Progenitor cell of endocrine pancreas (in vitro differentiated cells): ENCODE data around the gene ADAMTS18. TPM values are rescaled to one million over a fixed set of nuclear protein-coding genes. Genes with fewer than 3 reads are reported as not detected.
"Not testable (repeated sequence)": the region's sequence is repeated elsewhere in the genome, so short reads cannot be mapped to it uniquely, and the experiment has no call there.

Experiments used
- DNase-seq: peaks from one replicate; pipeline ENCODE4 v3.0.0; 2021; ENCODE audit warnings: low spot score; ENCODE audit not compliant: unreplicated experiment
- H3K27ac Mint-ChIP-seq: 2 replicates; pipeline ENCODE4 v1.8.0; 2021; ENCODE audit warnings: mild to moderate bottlenecking, moderate library complexity, mixed read lengths
- H3K27me3 Mint-ChIP-seq: 2 replicates; pipeline ENCODE4 v1.8.0; 2021; ENCODE audit warnings: mixed read lengths
- H3K36me3 Mint-ChIP-seq: 2 replicates; pipeline ENCODE4 v1.8.0; 2022; ENCODE audit warnings: mixed read lengths; ENCODE audit not compliant: insufficient read depth
- H3K4me1 Mint-ChIP-seq: 2 replicates; pipeline ENCODE4 v1.8.0; 2021; ENCODE audit warnings: low read depth, mixed read lengths
- H3K4me3 Mint-ChIP-seq: 2 replicates; pipeline ENCODE4 v1.8.0; 2021; ENCODE audit warnings: low read depth, mild to moderate bottlenecking, moderate library complexity, mixed read lengths
- H3K9me3 Mint-ChIP-seq: 2 replicates; pipeline ENCODE4 v1.8.0; 2021; ENCODE audit warnings: low read depth, mixed read lengths
- total RNA-seq: library from RNA; stranded (reverse); gene quantifications from 2 replicates; pipeline ENCODE4 v1.2.1, GENCODE V29; 2021
- TF ChIP-seq, protein P1 (sequence below): fragments of 200-600 bp; sonication (generic); IDR thresholded peaks from one replicate; pipeline ENCODE4 v1.5.0; 2021; ENCODE audit warnings: antibody characterized with exemption, mild to moderate bottlenecking; ENCODE audit not compliant: unreplicated experiment

The ADAMTS18 gene
- total RNA-seq, 1 donor from 2014 or later: 5.8 TPM

DNA sequence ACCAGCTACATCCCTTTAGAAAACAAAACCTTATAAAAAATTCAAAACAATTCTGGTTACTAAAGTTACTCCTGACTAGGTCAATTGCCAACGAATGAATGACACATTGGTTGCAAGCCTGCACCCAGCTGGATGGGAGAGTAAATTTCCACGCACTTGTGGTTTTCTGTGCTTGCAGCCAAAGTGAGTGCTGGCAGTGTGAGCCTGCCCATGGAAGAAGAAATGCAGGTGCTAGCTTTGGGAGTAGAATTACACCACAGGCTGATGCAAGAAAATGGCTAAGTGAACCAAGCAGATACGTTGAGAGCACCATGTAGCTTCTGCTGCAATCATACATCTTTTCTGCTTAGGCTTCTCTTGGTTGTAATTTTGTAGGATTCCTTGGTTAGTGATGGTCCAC is 161.0 kb downstream of the ADAMTS18 start:
- peaks cover 8% of the 10 kb centered on the region for H3K9me3 Mint-ChIP-seq
- H3K27ac Mint-ChIP-seq: no peak overlapping the region
- DNase-seq: no peak

DNA sequence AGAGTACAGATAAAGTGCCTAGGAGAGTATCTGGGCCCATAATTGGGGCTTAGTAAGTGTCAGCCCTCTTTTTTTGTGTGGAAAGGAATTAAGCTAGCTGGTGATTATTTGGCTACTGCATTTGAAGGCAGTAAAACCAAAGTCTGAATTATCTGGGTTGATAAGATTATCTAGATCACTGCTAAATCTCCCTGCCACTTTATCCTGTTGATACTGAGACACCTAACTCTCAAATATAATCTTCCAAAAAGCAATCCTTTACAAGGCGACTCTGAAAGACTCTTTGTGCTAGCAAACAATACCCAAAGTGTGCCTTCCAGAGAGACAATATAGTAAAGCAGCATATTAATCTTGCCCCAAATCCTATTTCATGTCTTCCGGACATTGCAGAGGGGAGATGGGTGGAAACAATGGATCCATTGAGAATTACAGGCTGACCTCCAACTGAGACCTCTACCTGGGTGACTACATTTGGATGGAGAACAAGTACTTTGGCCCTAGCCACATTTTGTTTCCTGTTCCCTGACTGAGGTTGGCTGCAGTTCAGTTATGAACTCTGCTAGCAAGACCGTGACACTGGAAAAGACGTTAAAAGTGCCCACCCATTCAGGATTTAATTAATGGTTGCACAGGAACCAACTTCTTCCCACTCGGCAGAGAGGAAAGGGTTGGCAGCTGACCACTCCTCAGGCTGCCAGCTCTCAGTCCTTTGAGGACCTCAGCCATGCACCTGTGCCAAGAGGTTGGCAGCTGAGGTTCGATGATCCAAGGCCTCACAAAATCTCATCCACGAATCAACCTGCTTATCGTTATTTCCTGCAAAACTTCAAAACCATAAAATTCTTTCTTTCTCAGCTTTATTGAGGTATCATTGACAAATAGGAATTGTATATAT is 163.1 kb downstream of the ADAMTS18 start:
- TF ChIP-seq, protein P1, sequence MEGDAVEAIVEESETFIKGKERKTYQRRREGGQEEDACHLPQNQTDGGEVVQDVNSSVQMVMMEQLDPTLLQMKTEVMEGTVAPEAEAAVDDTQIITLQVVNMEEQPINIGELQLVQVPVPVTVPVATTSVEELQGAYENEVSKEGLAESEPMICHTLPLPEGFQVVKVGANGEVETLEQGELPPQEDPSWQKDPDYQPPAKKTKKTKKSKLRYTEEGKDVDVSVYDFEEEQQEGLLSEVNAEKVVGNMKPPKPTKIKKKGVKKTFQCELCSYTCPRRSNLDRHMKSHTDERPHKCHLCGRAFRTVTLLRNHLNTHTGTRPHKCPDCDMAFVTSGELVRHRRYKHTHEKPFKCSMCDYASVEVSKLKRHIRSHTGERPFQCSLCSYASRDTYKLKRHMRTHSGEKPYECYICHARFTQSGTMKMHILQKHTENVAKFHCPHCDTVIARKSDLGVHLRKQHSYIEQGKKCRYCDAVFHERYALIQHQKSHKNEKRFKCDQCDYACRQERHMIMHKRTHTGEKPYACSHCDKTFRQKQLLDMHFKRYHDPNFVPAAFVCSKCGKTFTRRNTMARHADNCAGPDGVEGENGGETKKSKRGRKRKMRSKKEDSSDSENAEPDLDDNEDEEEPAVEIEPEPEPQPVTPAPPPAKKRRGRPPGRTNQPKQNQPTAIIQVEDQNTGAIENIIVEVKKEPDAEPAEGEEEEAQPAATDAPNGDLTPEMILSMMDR: no peak
- Mint-ChIP-seq H3K4me1 (peaks cover 11% of the 10 kb centered on the region), H3K27ac (no peak overlapping the region), H3K27me3 (peaks cover 7% of the 10 kb centered on the region), H3K36me3 (peaks cover under 1% of the 10 kb centered on the region), H3K9me3 (peaks cover 12% of the 10 kb centered on the region), H3K4me3 (no peak overlapping the region)
- no peak for DNase-seq

More for the DNA sequence above, 161.0 kb downstream of the ADAMTS18 start:
- peaks cover 3% of the 10 kb centered on the region for H3K27me3 Mint-ChIP-seq
- TF ChIP-seq, protein P1: no peak
- no peaks in the 10 kb centered on the region for H3K36me3 Mint-ChIP-seq
- no peak overlapping the region for H3K4me3 Mint-ChIP-seq
- H3K4me1 Mint-ChIP-seq: peaks cover 12% of the 10 kb centered on the region

DNA sequence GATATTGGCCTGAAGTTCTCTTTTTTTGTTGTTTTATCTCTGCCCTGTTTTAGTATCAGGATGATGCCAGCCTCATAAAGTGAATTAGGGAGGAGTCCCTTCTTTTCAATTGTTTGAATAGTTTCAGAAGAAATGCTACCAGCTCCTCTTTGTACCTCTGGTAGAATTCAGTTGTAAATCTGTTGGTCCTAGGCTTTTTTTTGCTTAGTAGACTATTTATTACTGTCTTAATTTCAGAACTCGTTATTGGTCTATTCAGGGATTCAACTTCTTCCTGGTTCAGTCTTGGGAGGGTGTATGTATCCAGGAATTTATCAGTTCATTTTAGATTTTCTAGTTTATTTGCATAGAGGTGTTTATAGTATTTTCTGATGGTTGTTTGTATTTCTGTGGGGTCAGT is 168.6 kb downstream of the ADAMTS18 start:
- H3K27me3 Mint-ChIP-seq, H3K36me3 Mint-ChIP-seq, H3K27ac Mint-ChIP-seq, DNase-seq, H3K4me1 Mint-ChIP-seq, H3K4me3 Mint-ChIP-seq: not testable (repeated sequence)
- H3K9me3 Mint-ChIP-seq: peaks cover 26% of the 10 kb centered on the region

DNA sequence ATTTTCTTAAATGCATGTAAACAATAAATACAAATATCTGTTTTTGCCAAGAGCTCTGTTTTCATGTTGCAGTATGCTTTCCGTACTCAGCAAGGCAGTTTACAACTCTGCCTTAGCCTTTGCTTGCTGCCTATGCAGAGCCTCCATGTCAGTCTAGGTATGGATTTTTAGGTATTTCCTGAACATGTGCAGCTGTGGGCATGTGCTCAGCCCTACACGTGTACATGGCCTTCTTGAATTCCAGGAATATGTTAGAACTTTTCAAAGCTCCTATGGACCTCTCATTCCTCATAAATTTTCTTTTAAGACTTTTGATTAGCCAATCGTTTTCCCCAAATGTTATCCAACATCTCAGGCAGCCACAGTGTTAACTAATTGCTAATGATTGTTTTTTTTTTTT is 171.9 kb downstream of the ADAMTS18 start:
- TF ChIP-seq, protein P1: no peak
- Mint-ChIP-seq H3K27me3 (no peaks in the 10 kb centered on the region), H3K4me3 (no peak overlapping the region), H3K4me1 (peaks cover 4% of the 10 kb centered on the region), H3K36me3 (peaks cover 9% of the 10 kb centered on the region), H3K27ac (no peak overlapping the region), H3K9me3 (peaks cover 26% of the 10 kb centered on the region)
- no peak for DNase-seq

DNA sequence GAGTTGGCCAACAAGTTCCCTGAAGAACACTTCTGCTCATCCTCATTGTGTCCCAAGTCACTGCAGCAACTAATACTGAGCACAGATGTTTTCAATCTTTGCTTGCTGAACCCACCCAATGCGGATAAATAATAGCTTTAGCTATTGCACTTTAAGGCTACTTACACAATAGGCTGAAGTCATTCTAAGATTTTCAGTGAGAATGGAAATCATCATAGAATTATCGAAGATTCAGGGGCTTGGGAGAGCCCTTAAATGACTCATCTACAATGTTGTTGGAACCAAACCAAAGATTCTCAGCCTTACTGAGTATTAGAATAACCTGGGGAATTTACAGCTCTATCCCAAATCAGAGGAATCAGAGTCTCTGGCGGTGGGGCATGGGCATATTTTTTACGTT is 184.4 kb downstream of the ADAMTS18 start:
- Mint-ChIP-seq H3K4me1 (no peaks in the 10 kb centered on the region), H3K36me3 (no peaks in the 10 kb centered on the region), H3K9me3 (peaks cover 3% of the 10 kb centered on the region), H3K27ac (no peak overlapping the region), H3K27me3 (peaks cover 3% of the 10 kb centered on the region), H3K4me3 (no peak overlapping the region)
- DNase-seq: no peak
- TF ChIP-seq, protein P1: no peak

DNA sequence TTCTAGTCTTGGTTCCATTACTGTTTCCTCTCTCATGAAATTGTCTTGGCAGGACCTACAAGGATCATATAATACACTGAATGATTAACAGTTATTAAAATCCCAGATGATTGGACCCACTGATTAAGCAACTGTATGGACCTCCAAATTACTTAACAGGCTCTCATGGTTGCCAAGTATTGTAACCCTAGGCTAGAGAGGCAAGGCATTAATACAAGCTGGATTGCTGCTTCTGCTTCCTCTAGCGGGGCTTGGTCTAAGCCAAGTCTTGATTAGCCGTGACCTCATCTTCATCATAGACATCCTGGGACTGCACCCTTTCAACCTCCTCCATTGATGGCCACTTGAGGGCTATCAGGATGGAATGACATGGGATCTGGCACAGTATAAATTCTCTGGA is 188.7 kb downstream of the ADAMTS18 start:
- no peak overlapping the region for H3K27ac Mint-ChIP-seq
- no peak overlapping the region for H3K4me3 Mint-ChIP-seq
- peaks cover 4% of the 10 kb centered on the region for H3K9me3 Mint-ChIP-seq
- peaks cover 1% of the 10 kb centered on the region for H3K4me1 Mint-ChIP-seq
- no peak for DNase-seq
- H3K36me3 Mint-ChIP-seq: no peaks in the 10 kb centered on the region
- TF ChIP-seq, protein P1: no peak
- peaks cover 15% of the 10 kb centered on the region for H3K27me3 Mint-ChIP-seq

DNA sequence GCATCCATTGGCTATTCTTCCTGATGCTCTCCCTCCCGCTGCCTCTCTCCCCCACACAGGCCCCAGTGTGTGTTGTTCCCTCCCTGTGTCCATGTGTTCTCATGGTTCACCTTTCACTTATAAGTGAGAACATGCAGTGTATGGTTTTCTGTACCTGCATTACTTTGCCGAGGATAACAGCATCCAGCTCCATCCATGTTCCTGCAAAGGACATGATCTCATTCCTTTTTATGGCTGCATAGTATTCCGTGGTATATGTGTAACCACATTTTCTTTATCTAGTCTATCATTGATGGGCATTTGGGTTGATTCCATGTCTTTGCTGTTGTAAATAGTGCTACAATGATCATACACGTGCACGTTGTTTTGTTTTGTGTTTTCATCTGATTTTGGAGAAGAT is 192.4 kb downstream of the ADAMTS18 start:
- H3K9me3 Mint-ChIP-seq: not testable (repeated sequence)

More for the DNA sequence above, 192.4 kb downstream of the ADAMTS18 start:
- not testable (repeated sequence) for H3K4me1 Mint-ChIP-seq, H3K36me3 Mint-ChIP-seq, DNase-seq, H3K27ac Mint-ChIP-seq, H3K4me3 Mint-ChIP-seq
- H3K27me3 Mint-ChIP-seq: peaks cover 29% of the 10 kb centered on the region
